CD8-positive, alpha-beta memory T cell (primary cell): Measurements from ENCODE around the gene OR2M7. TPM values are rescaled to one million over a fixed set of nuclear protein-coding genes. Genes with fewer than 3 reads are reported as not detected.
"Not testable (repeated sequence)": the region's sequence is repeated elsewhere in the genome, so short reads cannot be mapped to it uniquely, and the experiment has no call there.

Source experiments
- CTCF ChIA-PET: fragments of 350-600 bp; sonication (Branson Sonifier 250); formaldehyde crosslinking; loops from one replicate; lab custom pipeline; 2021; ENCODE audit warnings: antibody characterized with exemption; lab: Charles Lee
- POLR2A ChIA-PET: fragments of 350-600 bp; sonication (Branson Sonifier 250); formaldehyde crosslinking; loops from one replicate; lab custom pipeline; 2021; ENCODE audit warnings: antibody characterized with exemption; lab: Charles Lee
- DNase-seq, 5 donors: peaks; one replicate each; pipeline versions ENCODE4 v3.0.0 to v3.0.0-alpha.2; 2020 to 2022; ENCODE audit warnings: mixed read lengths in 1 of 5
- H3K27ac ChIP-seq: one replicate; pipeline ENCODE4 v1.7.0; 2013; ENCODE audit warnings: low read depth, mild to moderate bottlenecking, low read length, moderate library complexity
- H3K27me3 ChIP-seq: 2 replicates; pipeline ENCODE4 v1.7.0; 2013; ENCODE audit warnings: low read length, mild to moderate bottlenecking; ENCODE audit not compliant: insufficient read depth, poor library complexity, severe bottlenecking
- H3K36me3 ChIP-seq: 2 replicates; pipeline ENCODE4 v1.7.0; 2013; ENCODE audit warnings: mild to moderate bottlenecking, low read length, moderate library complexity; ENCODE audit not compliant: insufficient read depth
- H3K4me1 ChIP-seq: 2 replicates; pipeline ENCODE4 v1.7.0; 2013; ENCODE audit warnings: mild to moderate bottlenecking, low read length, moderate library complexity; ENCODE audit not compliant: insufficient read depth
- H3K4me3 ChIP-seq: 2 replicates; pipeline ENCODE4 v1.7.0; 2013; ENCODE audit warnings: mild to moderate bottlenecking, low read length
- H3K9me3 ChIP-seq: 2 replicates; pipeline ENCODE4 v1.7.0; 2013; ENCODE audit warnings: mild to moderate bottlenecking, low read length
- H3K27ac Mint-ChIP-seq, 8 donors: one replicate each; pipeline ENCODE4 v1.8.0; 2020 to 2021; ENCODE audit warnings: mixed read lengths in 8 of 8, mild to moderate bottlenecking in 6 of 8, inconsistent platforms in 3 of 8, moderate library complexity in 3 of 8
- H3K27me3 Mint-ChIP-seq, 2 donors: one replicate each; pipeline ENCODE4 v1.8.0; 2020 to 2021; ENCODE audit warnings: mixed read lengths in 2 of 2, mild to moderate bottlenecking in 1 of 2, moderate library complexity in 1 of 2
- H3K36me3 Mint-ChIP-seq, 3 donors: one replicate each; pipeline ENCODE4 v1.8.0; 2020 to 2021; ENCODE audit warnings: mixed read lengths in 3 of 3, inconsistent platforms in 1 of 3, mild to moderate bottlenecking in 1 of 3
- H3K4me1 Mint-ChIP-seq, 3 donors: one replicate each; pipeline ENCODE4 v1.8.0; 2020 to 2021; ENCODE audit warnings: mixed read lengths in 3 of 3, inconsistent platforms in 1 of 3, mild to moderate bottlenecking in 1 of 3
- H3K4me3 Mint-ChIP-seq, 7 donors: one replicate each; pipeline ENCODE4 v1.8.0; 2020 to 2021; ENCODE audit warnings: mixed read lengths in 7 of 7, mild to moderate bottlenecking in 6 of 7, moderate library complexity in 4 of 7, inconsistent platforms in 2 of 7
- H3K9me3 Mint-ChIP-seq, 5 donors: one replicate each; pipeline ENCODE4 v1.8.0; 2020 to 2022; ENCODE audit warnings: mixed read lengths in 5 of 5, mild to moderate bottlenecking in 3 of 5, moderate library complexity in 2 of 5, inconsistent platforms in 1 of 5
- polyA plus RNA-seq: library from polyadenylated mRNA; unstranded; fragments of 300-500 nt; fragmentation: Illumina TruSeq; gene quantifications from one replicate; pipeline ENCODE4 v1.2.3, GENCODE V29; 2021
- total RNA-seq, 2 experiments: library from RNA; stranded (reverse); gene quantifications; one replicate each; pipeline ENCODE4 v1.2.3, GENCODE V29; 2021

OR2M7 gene
- total and polyA plus RNA-seq, 3 experiments from 2014 or later = not detected

GRCh38 chr1:248316796-248317195 is 7.6 kb downstream of the OR2M7 start:
- CTCF ChIA-PET = no interaction called here
- Histone ChIP-seq H3K4me3 (no peak overlapping the region), H3K27ac (no peak overlapping the region), H3K36me3 (no peaks in the 10 kb centered on the region), H3K27me3 (no peaks in the 10 kb centered on the region), H3K9me3 (no peaks in the 10 kb centered on the region), H3K4me1 (no peaks in the 10 kb centered on the region)
- Mint-ChIP-seq H3K36me3 (no peaks in the 10 kb centered on the region), H3K27me3 (peaks cover 0 to 5% of the 10 kb centered on the region in 2 donors), H3K4me3 (no peak overlapping the region), H3K4me1 (no peaks in the 10 kb centered on the region), H3K9me3 (peaks cover 8 to 21% (median 14%) of the 10 kb centered on the region in 5 donors), H3K27ac (no peak overlapping the region)
- POLR2A ChIA-PET = no interaction called here
- DNase-seq = no peak

DNA sequence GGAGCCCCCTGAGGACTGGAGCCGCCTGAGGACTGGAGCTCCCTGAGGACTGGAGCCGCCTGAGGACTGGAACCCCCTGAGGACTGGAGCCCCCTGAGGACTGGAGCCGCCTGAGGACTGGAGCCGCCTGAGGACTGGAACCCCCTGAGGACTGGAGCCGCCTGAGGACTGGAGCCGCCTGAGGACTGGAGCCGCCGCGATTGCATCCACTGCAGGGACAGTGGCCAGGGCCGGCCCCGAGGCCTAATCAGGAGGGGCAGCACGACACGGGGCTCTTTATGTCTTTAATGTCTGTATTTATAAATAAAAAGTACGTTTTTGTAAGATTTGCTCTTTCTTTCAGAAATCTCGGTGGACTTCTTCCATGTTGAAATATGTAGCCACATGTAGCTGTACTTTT is 17.6 kb downstream of the OR2M7 start:
- H3K4me1 Mint-ChIP-seq, H3K27ac ChIP-seq, H3K9me3 Mint-ChIP-seq, H3K27me3 Mint-ChIP-seq, H3K9me3 ChIP-seq, H3K27ac Mint-ChIP-seq, H3K36me3 ChIP-seq, H3K4me3 ChIP-seq, DNase-seq, H3K36me3 Mint-ChIP-seq, H3K4me3 Mint-ChIP-seq, H3K4me1 ChIP-seq, POLR2A ChIA-PET, CTCF ChIA-PET, H3K27me3 ChIP-seq: not testable (repeated sequence)

GRCh38 chr1:248306103-248306502 is 18.3 kb downstream of the OR2M7 start:
- H3K36me3 Mint-ChIP-seq = no peaks in the 10 kb centered on the region
- H3K27me3 Mint-ChIP-seq = no peaks in the 10 kb centered on the region
- no peak for DNase-seq
- H3K4me1 ChIP-seq = no peaks in the 10 kb centered on the region
- H3K9me3 ChIP-seq = no peaks in the 10 kb centered on the region
- H3K27ac Mint-ChIP-seq = no peak overlapping the region
- H3K9me3 Mint-ChIP-seq = peaks cover 0 to 8% (median 2%) of the 10 kb centered on the region in 5 donors
- ChIA-PET CTCF (no interaction called here), POLR2A (no interaction called here)
- no peaks in the 10 kb centered on the region for H3K27me3 ChIP-seq
- H3K4me3 ChIP-seq = no peak overlapping the region
- H3K36me3 ChIP-seq = no peaks in the 10 kb centered on the region
- H3K4me1 Mint-ChIP-seq = no peaks in the 10 kb centered on the region
- no peak overlapping the region for H3K4me3 Mint-ChIP-seq
- no peak overlapping the region for H3K27ac ChIP-seq

DNA sequence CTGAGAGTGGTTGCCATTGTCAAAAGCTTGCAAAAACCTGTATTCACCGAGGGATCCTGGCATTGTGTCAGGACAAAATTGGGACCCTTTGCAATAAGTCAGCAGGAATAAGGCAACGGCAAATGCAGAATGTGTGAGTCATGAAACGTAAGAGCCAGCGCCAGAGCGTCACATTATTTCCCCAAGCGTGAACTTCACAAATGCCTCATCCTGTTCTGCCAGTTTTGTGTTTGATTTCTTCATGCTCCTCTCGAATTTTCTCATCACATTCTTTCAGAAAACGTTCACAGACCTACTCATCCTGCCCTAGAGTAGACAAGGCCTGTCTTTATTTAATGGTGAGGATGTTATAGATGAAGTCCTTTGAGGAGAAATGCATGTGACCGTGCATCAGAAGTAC is 18.7 kb downstream of the OR2M7 start:
- H3K4me3 Mint-ChIP-seq, H3K4me1 ChIP-seq, H3K27me3 ChIP-seq, CTCF ChIA-PET, DNase-seq, H3K27ac ChIP-seq, H3K27me3 Mint-ChIP-seq, H3K4me3 ChIP-seq, H3K9me3 ChIP-seq, POLR2A ChIA-PET, H3K9me3 Mint-ChIP-seq, H3K36me3 ChIP-seq, H3K36me3 Mint-ChIP-seq, H3K27ac Mint-ChIP-seq, H3K4me1 Mint-ChIP-seq: not testable (repeated sequence)

DNA sequence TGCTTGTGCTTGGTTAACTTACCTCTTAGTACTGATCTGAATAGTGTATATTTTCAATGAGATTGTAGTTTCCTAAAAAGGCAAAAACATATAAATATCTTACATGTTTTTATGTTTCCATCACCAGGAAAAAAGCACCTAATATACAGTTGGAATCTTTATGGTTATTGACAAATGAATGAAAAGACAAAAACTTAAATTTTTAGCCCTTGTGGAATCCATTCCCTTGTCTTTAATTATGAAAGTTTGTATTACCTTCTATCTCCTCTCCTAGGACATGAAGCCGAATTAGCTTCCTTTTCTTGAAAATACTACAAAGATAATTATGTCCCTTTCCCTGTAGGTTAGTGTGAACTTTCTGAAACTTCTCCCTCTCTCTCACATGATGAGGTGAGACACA is 21.0 kb downstream of the OR2M7 start, which contains the start of gene OR2T12:
Gene OR2T12, minus strand, starts transcription at position 101 of the 400 bp plus-strand sequence. CDS start 7,846 bp downstream, outside the sequence.
- H3K9me3 ChIP-seq = no peaks in the 10 kb centered on the region
- Mint-ChIP-seq H3K9me3 (peaks cover 0 to 7% (median 0%) of the 10 kb centered on the region in 5 donors), H3K36me3 (no peaks in the 10 kb centered on the region), H3K4me3 (no peak within 1 kb of the TSS), H3K27me3 (peaks cover 0 to 2% of the 10 kb centered on the region in 2 donors), H3K4me1 (no peaks in the 10 kb centered on the region), H3K27ac (no peak within 1 kb of the TSS)
- H3K27me3 ChIP-seq = no peaks in the 10 kb centered on the region
- DNase-seq = no peak
- no peaks in the 10 kb centered on the region for H3K4me1 ChIP-seq
- H3K27ac ChIP-seq = no peak within 1 kb of the TSS
- no peak within 1 kb of the TSS for H3K4me3 ChIP-seq
- ChIA-PET CTCF (no interaction called here), POLR2A (no interaction called here)
- no peaks in the 10 kb centered on the region for H3K36me3 ChIP-seq

DNA sequence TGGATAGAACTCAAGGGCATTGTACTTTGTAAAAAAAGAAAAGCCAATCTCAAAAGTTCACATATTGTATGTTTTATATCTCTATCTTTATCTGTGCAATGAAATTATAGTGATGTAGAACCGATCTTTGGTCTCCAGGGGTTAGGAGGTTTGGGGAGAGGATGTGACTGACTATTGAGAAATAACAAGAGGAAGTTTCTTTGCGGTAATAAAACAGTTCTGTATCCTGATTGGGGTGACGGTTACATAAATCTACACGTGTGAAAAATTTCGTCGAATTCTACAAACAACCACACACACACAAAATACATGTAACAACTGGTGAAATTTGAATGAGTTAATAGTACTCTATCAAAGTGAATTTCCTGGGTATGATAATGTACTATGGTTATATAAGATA is 36.0 kb downstream of the OR2M7 start:
- Histone ChIP-seq H3K4me1 (no peaks in the 10 kb centered on the region), H3K4me3 (no peak overlapping the region), H3K27me3 (no peaks in the 10 kb centered on the region), H3K36me3 (no peaks in the 10 kb centered on the region), H3K9me3 (no peaks in the 10 kb centered on the region), H3K27ac (no peak overlapping the region)
- ChIA-PET CTCF (no interaction called here), POLR2A (no interaction called here)
- no peak for DNase-seq
- no peak overlapping the region for H3K4me3 Mint-ChIP-seq
- peaks cover 0 to 11% (median 4%) of the 10 kb centered on the region in 5 donors for H3K9me3 Mint-ChIP-seq
- H3K27ac Mint-ChIP-seq = no peak overlapping the region
- no peaks in the 10 kb centered on the region for H3K36me3 Mint-ChIP-seq
- no peaks in the 10 kb centered on the region for H3K4me1 Mint-ChIP-seq
- H3K27me3 Mint-ChIP-seq = no peaks in the 10 kb centered on the region

DNA sequence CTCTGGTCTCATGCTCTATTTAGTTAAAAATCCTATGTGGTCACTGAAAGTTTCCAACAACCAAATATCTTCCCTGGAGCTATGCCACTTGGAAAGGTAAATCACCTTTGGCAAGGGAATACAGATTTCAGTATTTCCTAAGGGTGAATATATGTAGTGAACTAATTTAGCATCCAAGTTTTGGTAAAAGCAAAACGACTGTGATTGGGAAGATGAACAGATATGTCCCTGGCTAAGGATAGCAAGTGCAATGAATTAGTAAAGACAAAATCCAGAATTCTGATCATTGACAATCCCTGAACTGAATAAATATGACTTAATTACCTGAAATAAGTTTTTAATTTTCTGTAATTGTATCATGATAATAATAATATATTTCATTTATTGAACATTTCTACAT is 46.5 kb downstream of the OR2M7 start, which contains the start of gene OR2T33:
Gene OR2T33, minus strand, starts transcription at position 101 of the 400 bp plus-strand sequence. CDS start 4,162 bp downstream, outside the sequence.
- no peak within 1 kb of the TSS for H3K4me3 ChIP-seq
- H3K4me1 ChIP-seq = no peaks in the 10 kb centered on the region
- H3K4me3 Mint-ChIP-seq = no peak within 1 kb of the TSS
- no peaks in the 10 kb centered on the region for H3K36me3 ChIP-seq
- no peak within 1 kb of the TSS for H3K27ac Mint-ChIP-seq
- ChIA-PET POLR2A (no interaction called here), CTCF (no interaction called here)
- H3K4me1 Mint-ChIP-seq = no peaks in the 10 kb centered on the region
- no peaks in the 10 kb centered on the region for H3K9me3 ChIP-seq
- no peaks in the 10 kb centered on the region for H3K27me3 Mint-ChIP-seq
- no peak within 1 kb of the TSS for H3K27ac ChIP-seq
- H3K36me3 Mint-ChIP-seq = no peaks in the 10 kb centered on the region
- H3K9me3 Mint-ChIP-seq = peaks cover 0 to 7% (median 0%) of the 10 kb centered on the region in 5 donors
- H3K27me3 ChIP-seq = no peaks in the 10 kb centered on the region
- DNase-seq = no peak
